AG10803 (cell line): ENCODE results near the gene HACD3.

Experiments used
- DNase-seq: peaks from one replicate; pipeline ENCODE4 v3.0.0; 2010; ENCODE audit warnings: low read depth
- H3K4me3 ChIP-seq: 2 replicates; pipeline ENCODE4 v1.5.1; 2011; ENCODE audit warnings: mild to moderate bottlenecking, low read length, control low read depth
- TF ChIP-seq, protein P1 (sequence below): conservative IDR thresholded peaks from 2 replicates; pipeline ENCODE4 v1.5.1; 2011; ENCODE audit warnings: mild to moderate bottlenecking, low read length, control low read depth, inconsistent platforms

Gene HACD3

GRCh38 chr15:65558997-65559760, 28.9 kb downstream of the HACD3 start:
- TF ChIP-seq, protein P1, sequence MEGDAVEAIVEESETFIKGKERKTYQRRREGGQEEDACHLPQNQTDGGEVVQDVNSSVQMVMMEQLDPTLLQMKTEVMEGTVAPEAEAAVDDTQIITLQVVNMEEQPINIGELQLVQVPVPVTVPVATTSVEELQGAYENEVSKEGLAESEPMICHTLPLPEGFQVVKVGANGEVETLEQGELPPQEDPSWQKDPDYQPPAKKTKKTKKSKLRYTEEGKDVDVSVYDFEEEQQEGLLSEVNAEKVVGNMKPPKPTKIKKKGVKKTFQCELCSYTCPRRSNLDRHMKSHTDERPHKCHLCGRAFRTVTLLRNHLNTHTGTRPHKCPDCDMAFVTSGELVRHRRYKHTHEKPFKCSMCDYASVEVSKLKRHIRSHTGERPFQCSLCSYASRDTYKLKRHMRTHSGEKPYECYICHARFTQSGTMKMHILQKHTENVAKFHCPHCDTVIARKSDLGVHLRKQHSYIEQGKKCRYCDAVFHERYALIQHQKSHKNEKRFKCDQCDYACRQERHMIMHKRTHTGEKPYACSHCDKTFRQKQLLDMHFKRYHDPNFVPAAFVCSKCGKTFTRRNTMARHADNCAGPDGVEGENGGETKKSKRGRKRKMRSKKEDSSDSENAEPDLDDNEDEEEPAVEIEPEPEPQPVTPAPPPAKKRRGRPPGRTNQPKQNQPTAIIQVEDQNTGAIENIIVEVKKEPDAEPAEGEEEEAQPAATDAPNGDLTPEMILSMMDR, result no peak

DNA sequence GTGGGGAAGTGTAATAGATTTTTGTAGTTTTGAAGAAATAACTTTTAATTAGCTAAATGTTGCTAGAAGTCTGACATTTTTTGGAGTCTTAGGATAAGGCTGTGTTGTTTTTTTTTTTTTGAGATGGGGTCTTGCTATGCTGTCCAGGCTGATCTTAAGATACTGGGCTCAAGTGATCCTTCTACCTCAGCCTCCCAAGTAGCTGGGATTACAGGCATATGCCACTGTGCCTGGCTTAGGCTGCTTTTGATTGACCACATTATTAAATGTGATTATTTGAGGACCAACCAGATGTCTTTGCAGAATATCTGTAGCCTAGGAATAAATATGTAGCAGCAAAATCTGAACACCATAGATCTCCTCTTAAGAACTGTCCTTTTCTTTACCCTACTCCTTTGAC, 29.7 kb downstream of the HACD3 start:
- H3K4me3 ChIP-seq, result no peak overlapping the region
- TF ChIP-seq, protein P1, result no peak
- DNase-seq, result no peak

More at GRCh38 chr15:65558997-65559760, 28.9 kb downstream of the HACD3 start:
- no peak overlapping the region for H3K4me3 ChIP-seq
- no peak for DNase-seq

- no peak overlapping the region for H3K4me3 ChIP-seq
Observed at GRCh38 chr15:65561934-65562333, 31.7 kb downstream of the HACD3 start.

DNA sequence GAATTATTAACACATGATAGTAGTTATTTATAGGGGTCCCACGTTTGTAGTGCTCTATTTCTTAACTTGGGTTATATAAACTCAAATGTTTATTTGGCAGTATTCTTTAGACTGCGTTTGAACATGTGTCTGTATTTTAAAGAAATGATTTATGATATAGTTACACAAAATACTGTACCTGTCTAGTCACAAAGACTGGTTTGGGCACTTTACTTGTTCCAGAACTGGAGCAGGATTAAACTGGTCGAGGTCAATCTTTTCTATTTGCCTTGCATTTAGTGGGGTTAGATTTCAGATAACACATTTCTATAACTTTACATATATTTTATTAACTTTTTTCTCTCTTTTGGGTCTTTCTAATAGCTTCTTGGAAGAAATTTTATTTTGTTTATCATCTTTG, 39.5 kb downstream of the HACD3 start:
- TF ChIP-seq, protein P1, result no peak
- no peak overlapping the region for H3K4me3 ChIP-seq
- no peak for DNase-seq

More at GRCh38 chr15:65561934-65562333, 31.7 kb downstream of the HACD3 start:
- TF ChIP-seq, protein P1, result no peak
- DNase-seq, result no peak

- DNase-seq, result no peak
- TF ChIP-seq, protein P1, result no peak
- no peak overlapping the region for H3K4me3 ChIP-seq
Observed at GRCh38 chr15:65571971-65572370, 41.7 kb downstream of the HACD3 start.

DNA sequence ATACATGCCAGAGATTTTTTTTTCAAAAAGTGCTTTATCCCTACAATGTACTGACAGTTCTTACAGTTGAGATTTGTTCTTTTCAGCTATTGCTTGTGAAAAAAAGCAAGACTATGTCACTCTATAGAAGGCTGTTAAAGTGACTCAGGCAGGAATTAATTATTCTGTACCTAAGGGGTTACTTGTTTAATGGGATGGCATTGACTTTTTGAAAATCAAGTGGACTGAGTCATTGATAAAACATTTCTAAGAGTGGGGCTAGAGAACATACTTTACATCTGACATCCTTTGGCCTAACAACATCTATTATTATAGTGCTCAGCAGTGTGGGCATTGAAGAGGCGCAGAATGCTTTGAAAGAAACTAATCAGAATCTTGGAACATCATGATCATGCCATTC, 46.4 kb downstream of the HACD3 start:
- TF ChIP-seq, protein P1, result no peak
- peak; percentile 53 for DNase-seq
- H3K4me3 ChIP-seq, result no peak overlapping the region
